K562 treated with DMSO at 1 percent for 24 hours (cell line): ENCODE results near the gene PSMB7. TPM values are rescaled to one million over a fixed set of nuclear protein-coding genes. Genes with fewer than 3 reads are reported as not detected.

ENCODE experiments used
- total RNA-seq: library from RNA; unstranded; fragments of 300-600 nt; gene quantifications from 2 replicates; pipeline ENCODE4 v1.2.3, GENCODE V29; 2022; ENCODE audit warnings: low read depth; ENCODE audit not compliant: insufficient read depth

The PSMB7 gene
- 350 and 374 TPM in 2 replicates for total RNA-seq

DNA sequence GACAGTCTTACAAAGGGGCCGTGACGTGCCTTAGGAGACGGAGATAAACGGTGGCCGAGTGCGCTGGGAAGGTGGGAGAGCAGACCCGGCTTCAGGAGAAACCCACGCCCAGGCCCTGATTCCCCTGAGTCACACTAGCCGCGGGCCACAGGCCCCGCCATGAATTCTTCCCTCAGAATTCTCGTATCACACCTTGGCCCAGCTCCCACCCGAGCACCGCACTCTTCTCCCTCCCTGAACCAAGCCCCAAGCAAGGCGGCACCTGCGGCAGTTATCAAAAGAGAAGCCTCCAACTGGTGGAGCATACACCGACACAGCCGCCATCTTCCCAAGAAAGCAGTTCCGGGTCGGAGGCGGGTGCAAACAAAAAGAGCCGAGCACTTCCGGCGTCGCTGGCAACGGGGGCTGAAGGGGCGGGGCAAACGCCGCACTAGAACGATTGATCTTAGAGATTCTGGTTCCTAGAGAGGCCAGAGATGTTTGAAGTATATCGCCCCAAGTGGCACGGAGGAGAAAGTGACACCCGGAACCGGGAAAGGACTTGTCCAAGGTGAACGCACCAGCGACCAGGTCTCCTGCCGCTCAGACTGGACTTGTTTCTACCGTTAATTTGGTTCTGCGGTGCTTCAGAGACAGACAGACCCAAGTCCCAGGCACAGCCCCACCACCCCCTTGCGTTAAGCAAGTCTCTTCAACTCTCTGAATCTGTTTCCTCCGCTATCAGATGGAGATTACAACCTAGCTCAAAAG, at the start of gene PSMB7:
TSS of gene PSMB7 (minus strand) at position 341 of the 750 bp plus-strand sequence. CDS start at position 324, 17 bp downstream.

DNA sequence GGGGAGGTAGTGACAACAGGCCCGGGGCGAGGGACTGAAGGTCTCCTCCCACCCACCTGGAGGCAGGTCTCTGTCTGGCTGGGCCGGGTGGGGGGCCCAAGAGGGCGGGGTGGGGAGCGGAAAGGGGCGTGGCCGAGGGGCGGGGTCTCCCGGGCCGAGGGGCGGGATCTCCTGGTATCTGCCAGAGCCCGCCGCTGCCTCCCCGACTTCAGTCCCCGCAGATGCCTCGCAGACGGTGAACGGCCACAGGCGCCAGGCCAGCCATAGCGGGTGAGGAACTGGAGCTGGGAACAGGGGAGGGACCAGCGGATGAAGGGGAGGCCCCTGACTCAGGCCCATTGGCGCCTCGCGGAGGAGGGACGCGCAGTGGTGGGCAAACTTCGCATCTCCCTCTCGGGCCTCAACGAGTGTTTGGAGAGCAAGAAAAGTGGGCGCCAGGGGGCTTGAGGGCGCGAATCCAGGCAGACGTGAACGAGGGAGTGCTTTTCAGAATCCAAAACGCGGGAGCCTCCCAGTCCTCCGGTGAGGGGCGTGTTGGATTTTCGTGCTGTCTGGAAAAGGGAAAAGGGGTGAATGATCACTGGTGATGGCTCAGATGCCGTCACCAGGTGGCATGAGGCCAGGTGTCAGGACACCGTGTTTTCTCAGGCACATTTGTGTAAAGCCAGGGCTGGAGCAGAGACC, 35.1 kb upstream of the PSMB7 start, which contains the start of gene ADGRD2:
TSS of gene ADGRD2 (plus strand) at position 211 of the 684 bp plus-strand sequence. CDS start 1,216 bp downstream, outside the sequence.

Other genes starting within 250 kb of the PSMB7 start
- 8.0 and 8.2 TPM in 2 replicates for gene NEK6, start 157.5 kb downstream of the PSMB7 start, total RNA-seq
- gene ADGRD2, start 35.0 kb upstream of the PSMB7 start, total RNA-seq: not detected in 2 replicates
- gene NR5A1, start 92.0 kb upstream of the PSMB7 start, total RNA-seq: not detected in 2 replicates